HL-60 (cell line): ENCODE results near the gene OR51B6.
"Not testable (repeated sequence)": the region's sequence is repeated elsewhere in the genome, so short reads cannot be mapped to it uniquely, and the experiment has no call there.

Experiments
- DNase-seq, 2 experiments: peaks; one replicate each; pipeline ENCODE4 v3.0.0-alpha.2; 2010 to 2020; ENCODE audit warnings: low read depth in 1 of 2, low spot score in 1 of 2
- H3K27ac ChIP-seq: fragments of 250-450 bp; sonication (Bioruptor Pico); replicated peaks from 2 replicates; pipeline ENCODE4 v1.5.1; 2020; ENCODE audit warnings: mild to moderate bottlenecking, moderate library complexity
- H3K27me3 ChIP-seq: fragments of 250-450 bp; sonication (Bioruptor Pico); 2 replicates; pipeline ENCODE4 v1.5.1; 2021; ENCODE audit warnings: mild to moderate bottlenecking, moderate library complexity; ENCODE audit not compliant: insufficient read depth, poor library complexity, severe bottlenecking
- H3K4me3 ChIP-seq: replicated peaks from 2 replicates; pipeline ENCODE4 v1.5.1; 2011; ENCODE audit warnings: mild to moderate bottlenecking, control low read depth, low read length; ENCODE audit not compliant: insufficient read depth
- CTCF ChIP-seq: IDR thresholded peaks from one replicate; pipeline ENCODE4 v1.5.1; 2011; ENCODE audit warnings: low read length, control low read depth, inconsistent platforms; ENCODE audit not compliant: insufficient read depth
- GABPA ChIP-seq: IDR thresholded peaks from 2 replicates; pipeline ENCODE4 v1.6.1; 2012; ENCODE audit warnings: low read depth
- POLR2AphosphoS5 ChIP-seq: IDR thresholded peaks from 2 replicates; pipeline ENCODE4 v1.6.1; 2012; ENCODE audit warnings: low read depth
- REST ChIP-seq: IDR thresholded peaks from 2 replicates; pipeline ENCODE4 v1.6.1; 2012; ENCODE audit warnings: low read depth; ENCODE audit not compliant: insufficient replicate concordance
- SPI1 ChIP-seq: IDR thresholded peaks from 2 replicates; pipeline ENCODE4 v1.6.1; 2012; ENCODE audit warnings: low read depth, mild to moderate bottlenecking, borderline replicate concordance

The OR51B6 gene

GRCh38 chr11:5345831-5346230 is 5.5 kb upstream of the OR51B6 start:
- DNase-seq, result no peak
- Histone ChIP-seq H3K27me3 (peaks cover 4% of the 10 kb centered on the region), H3K4me3 (no peak overlapping the region), H3K27ac (no peak overlapping the region)
- TF ChIP-seq SPI1 (no peak), CTCF (no peak), GABPA (no peak), POLR2AphosphoS5 (no peak), REST (no peak)

- H3K4me3 ChIP-seq, result no peak overlapping the region
- DNase-seq, result no peak
- H3K27ac ChIP-seq, result no peak overlapping the region
- peaks cover 2% of the 10 kb centered on the region for H3K27me3 ChIP-seq
- TF ChIP-seq REST (no peak), GABPA (no peak), POLR2AphosphoS5 (no peak), SPI1 (no peak), CTCF (no peak)
Observed at GRCh38 chr11:5348551-5349194, 2.6 kb upstream of the OR51B6 start.

- no peak for DNase-seq
- Histone ChIP-seq H3K27me3 (peaks cover 2% of the 10 kb centered on the region), H3K4me3 (no peak overlapping the region), H3K27ac (no peak overlapping the region)
- no peak for TF ChIP-seq SPI1
- no peak for TF ChIP-seq POLR2AphosphoS5
- TF ChIP-seq CTCF, result no peak
- TF ChIP-seq REST, result no peak
- no peak for TF ChIP-seq GABPA
Observed at GRCh38 chr11:5349550-5349949, 1.8 kb upstream of the OR51B6 start.

GRCh38 chr11:5356031-5356430 is 4.7 kb downstream of the OR51B6 start:
- not testable (repeated sequence) for H3K27ac ChIP-seq, H3K27me3 ChIP-seq, DNase-seq, H3K4me3 ChIP-seq
